PFSK-1 (cell line): Measurements from ENCODE around the gene PLP1.

Source experiments
- FOXP2 ChIP-seq: optimal IDR thresholded peaks from 2 replicates; pipeline ENCODE3; 2011; ENCODE audit warnings: borderline replicate concordance, control low read depth, inconsistent platforms; ENCODE audit not compliant: insufficient read depth; ENCODE audit errors: extremely low read length, extremely low read depth
- POLR2AphosphoS5 ChIP-seq: IDR thresholded peaks from 2 replicates; pipeline ENCODE4 v1.6.1; 2012; ENCODE audit warnings: low read depth, mild to moderate bottlenecking, control low read depth, low read length, moderate library complexity
- SIN3A ChIP-seq: IDR thresholded peaks from 2 replicates; pipeline ENCODE4 v1.6.1; 2012; ENCODE audit warnings: mild to moderate bottlenecking, low read length, moderate library complexity, borderline replicate concordance; ENCODE audit not compliant: insufficient read depth
- TAF1 ChIP-seq: IDR thresholded peaks from 2 replicates; pipeline ENCODE4 v1.6.1; 2012; ENCODE audit warnings: low read length, control low read depth, borderline replicate concordance; ENCODE audit not compliant: insufficient read depth
- TF ChIP-seq, protein P1 (sequence below), 2 experiments: IDR thresholded peaks; 2 replicates each; pipeline versions ENCODE4 v1.6.1 to v1.8.0; 2011 to 2012; ENCODE audit warnings: low read depth in 2 of 2, low read length in 2 of 2, control low read depth in 1 of 2, inconsistent platforms in 1 of 2, mild to moderate bottlenecking in 1 of 2, moderate library complexity in 1 of 2; ENCODE audit not compliant: insufficient read depth in 1 of 2

PLP1 gene

DNA sequence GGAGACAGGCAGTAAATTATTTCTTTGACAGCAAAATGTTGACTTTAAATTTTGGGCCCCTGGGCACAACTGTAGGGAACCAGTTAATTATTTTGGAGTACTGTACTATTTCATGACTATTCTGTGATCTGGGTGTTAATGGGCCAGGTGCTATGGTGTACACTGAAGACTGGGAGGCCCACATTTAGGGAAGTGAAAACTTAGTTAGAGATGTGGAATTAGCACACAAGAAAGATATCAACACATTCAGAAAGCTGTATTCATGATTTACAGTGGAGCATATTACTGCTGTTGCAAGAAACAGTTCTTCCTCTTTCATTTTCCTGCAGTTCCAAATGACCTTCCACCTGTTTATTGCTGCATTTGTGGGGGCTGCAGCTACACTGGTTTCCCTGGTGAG is 12.4 kb downstream of the PLP1 start:
- TF ChIP-seq POLR2AphosphoS5 (no peak), SIN3A (no peak)

DNA sequence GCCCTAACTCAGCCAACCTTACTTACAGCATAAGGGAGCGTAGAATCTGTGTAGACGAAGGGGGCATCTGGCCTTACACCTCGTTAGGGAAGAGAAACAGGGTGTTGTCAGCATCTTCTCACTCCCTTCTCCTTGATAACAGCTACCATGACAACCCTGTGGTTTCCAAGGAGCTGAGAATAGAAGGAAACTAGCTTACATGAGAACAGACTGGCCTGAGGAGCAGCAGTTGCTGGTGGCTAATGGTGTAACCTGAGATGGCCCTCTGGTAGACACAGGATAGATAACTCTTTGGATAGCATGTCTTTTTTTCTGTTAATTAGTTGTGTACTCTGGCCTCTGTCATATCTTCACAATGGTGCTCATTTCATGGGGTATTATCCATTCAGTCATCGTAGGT is 14.6 kb downstream of the PLP1 start:
- TF ChIP-seq POLR2AphosphoS5: no peak
- TF ChIP-seq, protein P1, sequence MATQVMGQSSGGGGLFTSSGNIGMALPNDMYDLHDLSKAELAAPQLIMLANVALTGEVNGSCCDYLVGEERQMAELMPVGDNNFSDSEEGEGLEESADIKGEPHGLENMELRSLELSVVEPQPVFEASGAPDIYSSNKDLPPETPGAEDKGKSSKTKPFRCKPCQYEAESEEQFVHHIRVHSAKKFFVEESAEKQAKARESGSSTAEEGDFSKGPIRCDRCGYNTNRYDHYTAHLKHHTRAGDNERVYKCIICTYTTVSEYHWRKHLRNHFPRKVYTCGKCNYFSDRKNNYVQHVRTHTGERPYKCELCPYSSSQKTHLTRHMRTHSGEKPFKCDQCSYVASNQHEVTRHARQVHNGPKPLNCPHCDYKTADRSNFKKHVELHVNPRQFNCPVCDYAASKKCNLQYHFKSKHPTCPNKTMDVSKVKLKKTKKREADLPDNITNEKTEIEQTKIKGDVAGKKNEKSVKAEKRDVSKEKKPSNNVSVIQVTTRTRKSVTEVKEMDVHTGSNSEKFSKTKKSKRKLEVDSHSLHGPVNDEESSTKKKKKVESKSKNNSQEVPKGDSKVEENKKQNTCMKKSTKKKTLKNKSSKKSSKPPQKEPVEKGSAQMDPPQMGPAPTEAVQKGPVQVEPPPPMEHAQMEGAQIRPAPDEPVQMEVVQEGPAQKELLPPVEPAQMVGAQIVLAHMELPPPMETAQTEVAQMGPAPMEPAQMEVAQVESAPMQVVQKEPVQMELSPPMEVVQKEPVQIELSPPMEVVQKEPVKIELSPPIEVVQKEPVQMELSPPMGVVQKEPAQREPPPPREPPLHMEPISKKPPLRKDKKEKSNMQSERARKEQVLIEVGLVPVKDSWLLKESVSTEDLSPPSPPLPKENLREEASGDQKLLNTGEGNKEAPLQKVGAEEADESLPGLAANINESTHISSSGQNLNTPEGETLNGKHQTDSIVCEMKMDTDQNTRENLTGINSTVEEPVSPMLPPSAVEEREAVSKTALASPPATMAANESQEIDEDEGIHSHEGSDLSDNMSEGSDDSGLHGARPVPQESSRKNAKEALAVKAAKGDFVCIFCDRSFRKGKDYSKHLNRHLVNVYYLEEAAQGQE (IDR thresholded peaks at IDR 0.05; ENCODE audit: insufficient read depth in 1 of 2, low read depth in 2 of 2, low read length in 2 of 2): no peak

DNA sequence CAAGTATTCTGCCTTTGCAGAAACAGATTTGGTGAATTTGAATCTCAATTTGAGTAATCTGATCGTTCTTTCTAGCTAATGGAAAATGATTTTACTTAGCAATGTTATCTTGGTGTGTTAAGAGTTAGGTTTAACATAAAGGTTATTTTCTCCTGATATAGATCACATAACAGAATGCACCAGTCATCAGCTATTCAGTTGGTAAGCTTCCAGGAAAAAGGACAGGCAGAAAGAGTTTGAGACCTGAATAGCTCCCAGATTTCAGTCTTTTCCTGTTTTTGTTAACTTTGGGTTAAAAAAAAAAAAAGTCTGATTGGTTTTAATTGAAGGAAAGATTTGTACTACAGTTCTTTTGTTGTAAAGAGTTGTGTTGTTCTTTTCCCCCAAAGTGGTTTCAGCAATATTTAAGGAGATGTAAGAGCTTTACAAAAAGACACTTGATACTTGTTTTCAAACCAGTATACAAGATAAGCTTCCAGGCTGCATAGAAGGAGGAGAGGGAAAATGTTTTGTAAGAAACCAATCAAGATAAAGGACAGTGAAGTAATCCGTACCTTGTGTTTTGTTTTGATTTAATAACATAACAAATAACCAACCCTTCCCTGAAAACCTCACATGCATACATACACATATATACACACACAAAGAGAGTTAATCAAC is 15.3 kb downstream of the PLP1 start:
- TF ChIP-seq POLR2AphosphoS5 (no peak), SIN3A (no peak), FOXP2 (no peak), TAF1 (no peak)
- TF ChIP-seq, protein P1 (IDR thresholded peaks at IDR 0.05; ENCODE audit: insufficient read depth in 1 of 2, low read depth in 2 of 2, low read length in 2 of 2): no peak

DNA sequence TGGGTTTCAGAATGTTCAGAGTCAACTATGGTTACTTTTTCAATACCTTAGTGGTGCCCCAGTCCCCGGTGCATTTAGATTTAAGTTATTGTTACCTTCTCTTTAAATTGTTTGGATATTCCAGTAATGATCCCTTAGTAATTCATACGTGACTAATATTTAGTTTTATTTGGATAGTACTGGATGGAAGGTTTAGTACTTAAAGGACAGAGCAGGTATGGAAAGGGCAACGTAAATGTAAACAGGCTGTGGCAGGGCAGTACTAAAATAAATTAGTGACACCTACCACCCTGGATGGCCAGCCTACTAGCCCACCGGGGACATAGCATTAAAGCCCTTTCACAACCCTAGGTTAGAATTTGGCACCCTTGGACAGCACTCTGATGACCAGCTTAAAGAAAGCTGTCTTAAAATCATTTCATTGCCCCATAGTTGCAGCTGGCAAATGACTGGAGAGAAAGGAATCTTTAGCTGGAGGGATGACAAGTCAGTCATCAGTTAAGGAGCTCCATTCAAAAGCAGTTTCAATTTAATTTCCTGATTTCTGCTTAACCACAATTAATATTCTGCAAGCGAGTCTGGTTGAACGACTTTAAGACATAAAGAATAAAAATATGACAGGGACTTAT is 16.4 kb downstream of the PLP1 start:
- TF ChIP-seq FOXP2 (no peak), SIN3A (no peak), TAF1 (no peak), POLR2AphosphoS5 (no peak)
- TF ChIP-seq, protein P1 (IDR thresholded peaks at IDR 0.05; ENCODE audit: insufficient read depth in 1 of 2, low read depth in 2 of 2, low read length in 2 of 2): no peak

DNA sequence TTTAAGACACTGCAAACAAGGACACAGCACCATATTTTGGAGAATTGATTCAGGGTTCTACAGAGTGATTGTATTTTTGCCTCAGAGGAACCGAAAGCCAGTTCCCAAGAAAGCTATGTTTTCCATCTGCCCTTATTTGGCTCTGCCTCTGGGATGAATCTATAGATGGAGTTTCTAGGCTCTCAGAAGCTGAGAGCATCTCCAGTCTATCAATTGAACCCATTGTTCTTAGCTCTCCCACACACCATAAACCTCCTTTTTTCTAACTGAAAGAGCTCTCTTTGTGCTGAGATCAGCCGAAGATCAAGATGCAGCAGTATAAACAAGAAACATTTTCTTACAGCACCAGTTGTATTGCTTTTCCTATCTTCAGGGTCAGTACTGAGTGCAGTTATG is 16.9 kb downstream of the PLP1 start:
- TF ChIP-seq, protein P1 (IDR thresholded peaks at IDR 0.05; ENCODE audit: insufficient read depth in 1 of 2, low read depth in 2 of 2, low read length in 2 of 2): no peak
- TF ChIP-seq SIN3A (no peak), POLR2AphosphoS5 (no peak), FOXP2 (no peak), TAF1 (no peak)
